GM18502 (cell line): ENCODE data around the gene FBXW4.

Experiments
- ATAC-seq: cut with Tn5 transposase; IDR thresholded peaks from one replicate; pipeline ENCODE4 v1.9.1; 2021; ENCODE audit warnings: mild to moderate bottlenecking; ENCODE audit not compliant: unreplicated experiment, poor library complexity

The FBXW4 gene, protein sequence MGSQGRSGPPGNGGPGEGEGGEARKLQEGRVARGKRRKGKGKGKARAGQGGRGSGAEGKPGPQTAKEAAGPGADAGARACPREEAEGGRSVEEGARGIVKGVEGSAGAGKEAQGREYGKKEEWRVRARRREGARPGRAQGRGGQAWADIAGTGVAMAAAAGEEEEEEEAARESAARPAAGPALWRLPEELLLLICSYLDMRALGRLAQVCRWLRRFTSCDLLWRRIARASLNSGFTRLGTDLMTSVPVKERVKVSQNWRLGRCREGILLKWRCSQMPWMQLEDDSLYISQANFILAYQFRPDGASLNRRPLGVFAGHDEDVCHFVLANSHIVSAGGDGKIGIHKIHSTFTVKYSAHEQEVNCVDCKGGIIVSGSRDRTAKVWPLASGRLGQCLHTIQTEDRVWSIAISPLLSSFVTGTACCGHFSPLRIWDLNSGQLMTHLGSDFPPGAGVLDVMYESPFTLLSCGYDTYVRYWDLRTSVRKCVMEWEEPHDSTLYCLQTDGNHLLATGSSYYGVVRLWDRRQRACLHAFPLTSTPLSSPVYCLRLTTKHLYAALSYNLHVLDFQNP

DNA sequence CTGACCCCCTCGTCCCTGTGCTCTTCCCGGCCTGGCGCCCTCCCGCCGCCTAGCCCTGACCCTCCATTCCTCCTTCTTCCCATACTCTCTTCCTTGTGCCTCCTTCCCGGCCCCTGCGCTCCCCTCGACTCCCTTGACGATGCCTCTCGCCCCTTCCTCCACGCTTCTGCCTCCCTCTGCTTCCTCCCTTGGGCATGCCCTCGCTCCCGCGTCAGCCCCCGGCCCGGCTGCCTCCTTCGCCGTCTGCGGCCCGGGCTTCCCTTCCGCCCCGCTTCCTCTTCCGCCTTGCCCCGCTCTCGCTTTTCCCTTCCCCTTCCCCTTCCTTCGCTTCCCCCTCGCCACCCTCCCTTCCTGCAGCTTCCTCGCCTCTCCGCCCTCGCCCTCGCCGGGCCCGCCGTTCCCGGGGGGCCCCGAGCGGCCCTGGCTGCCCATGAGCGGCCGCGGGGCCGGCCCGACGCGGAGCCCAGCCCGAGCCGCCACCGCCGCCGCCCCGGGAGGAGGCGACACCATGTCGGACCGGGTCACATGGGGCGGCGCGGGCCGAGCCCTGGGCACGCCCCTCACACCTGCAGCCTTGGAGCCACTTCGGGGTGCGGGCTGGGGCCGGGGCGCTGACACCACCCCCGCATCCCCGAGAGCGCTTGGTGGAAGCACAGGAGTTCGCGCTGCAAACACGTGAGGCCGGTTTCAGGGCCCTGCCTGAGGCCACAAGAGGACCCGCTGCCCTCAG is at the start of gene FBXW4:
Gene FBXW4, minus strand, starts transcription at position 497 of the 730 bp plus-strand sequence. Its CDS starts 65 bp downstream, at position 432.
- ATAC-seq: peak; percentile 63

DNA sequence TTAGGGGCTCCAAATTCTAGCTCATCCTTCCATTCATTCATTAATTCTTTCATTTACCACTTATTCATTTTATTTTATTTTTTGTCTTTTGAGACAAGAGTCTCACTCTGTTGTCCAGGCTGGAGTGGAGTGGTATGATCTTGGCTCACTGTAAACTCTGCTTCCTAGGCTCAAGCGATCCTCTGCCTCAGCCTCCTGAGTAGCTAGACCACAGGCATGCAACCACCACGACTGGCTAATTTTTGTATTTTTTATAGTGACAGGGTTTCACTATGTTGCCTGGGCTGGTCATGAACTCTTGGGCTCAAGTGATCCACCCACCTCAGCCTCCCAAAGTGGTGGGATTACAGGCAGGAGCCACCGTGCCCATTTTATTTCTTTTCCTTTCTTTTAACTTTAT is 49.3 kb upstream of the FBXW4 start:
- no peak for ATAC-seq

- no peak for ATAC-seq
Observed at GRCh38 chr10:101741938-101742337, 47.0 kb upstream of the FBXW4 start.

- ATAC-seq: no peak
Observed at GRCh38 chr10:101736666-101737065, 41.7 kb upstream of the FBXW4 start.

- no peak for ATAC-seq
Observed at GRCh38 chr10:101732096-101732495, 37.1 kb upstream of the FBXW4 start.

DNA sequence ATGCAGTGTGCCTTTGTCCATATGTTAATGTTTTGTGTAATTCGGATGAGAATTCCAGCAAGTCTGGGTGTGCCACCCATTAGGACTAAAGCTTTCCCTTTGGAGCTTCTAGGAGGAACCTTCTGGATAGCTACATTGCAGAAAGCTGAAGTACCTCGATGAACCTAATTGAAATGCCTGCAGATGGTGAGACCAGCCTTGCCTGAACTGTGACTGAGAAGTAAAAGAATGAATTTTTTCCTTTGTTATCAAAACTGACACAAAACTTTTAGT is 31.1 kb upstream of the FBXW4 start:
- no peak for ATAC-seq

- ATAC-seq: peak; percentile 47
Observed at GRCh38 chr10:101725296-101726114, 30.5 kb upstream of the FBXW4 start.

DNA sequence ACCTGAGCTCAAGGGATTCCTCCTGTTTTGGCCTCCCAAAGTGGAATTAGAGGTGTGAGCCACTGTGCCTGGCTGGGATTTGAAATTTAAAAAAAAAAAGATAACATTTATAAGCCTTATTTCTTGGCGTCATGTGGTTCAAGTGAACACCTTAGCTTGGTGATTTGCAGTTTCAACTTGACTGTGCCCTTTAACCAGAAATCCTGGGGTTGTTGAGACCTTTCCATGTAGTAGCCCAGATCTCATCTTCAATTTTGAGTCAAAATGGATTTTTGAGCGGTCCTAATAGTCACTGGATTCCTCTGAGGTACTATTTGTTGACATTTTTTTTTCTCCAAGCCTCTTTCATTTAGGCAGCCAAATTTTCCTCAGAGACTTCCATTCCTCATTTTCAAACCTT is 29.5 kb upstream of the FBXW4 start:
- ATAC-seq: no peak

DNA sequence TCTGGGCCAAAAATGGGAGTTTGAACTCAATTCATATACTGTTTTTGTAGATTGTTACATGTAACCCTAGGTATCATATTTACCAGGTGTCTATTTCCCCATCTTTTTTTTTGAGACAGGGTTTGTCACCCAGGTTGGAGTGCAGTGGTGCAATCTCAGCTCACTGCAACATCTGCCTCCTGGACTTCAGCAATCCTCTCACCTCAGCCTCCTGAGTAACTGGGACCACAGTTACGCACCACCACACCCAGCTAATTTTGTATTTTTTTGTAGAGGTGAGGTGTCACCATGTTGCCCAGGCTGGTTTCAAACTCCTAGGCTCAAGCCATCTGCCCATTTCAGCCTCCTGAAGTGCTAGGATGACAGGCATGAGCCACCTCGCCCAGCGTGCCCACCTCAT is 28.2 kb upstream of the FBXW4 start:
- no peak for ATAC-seq

DNA sequence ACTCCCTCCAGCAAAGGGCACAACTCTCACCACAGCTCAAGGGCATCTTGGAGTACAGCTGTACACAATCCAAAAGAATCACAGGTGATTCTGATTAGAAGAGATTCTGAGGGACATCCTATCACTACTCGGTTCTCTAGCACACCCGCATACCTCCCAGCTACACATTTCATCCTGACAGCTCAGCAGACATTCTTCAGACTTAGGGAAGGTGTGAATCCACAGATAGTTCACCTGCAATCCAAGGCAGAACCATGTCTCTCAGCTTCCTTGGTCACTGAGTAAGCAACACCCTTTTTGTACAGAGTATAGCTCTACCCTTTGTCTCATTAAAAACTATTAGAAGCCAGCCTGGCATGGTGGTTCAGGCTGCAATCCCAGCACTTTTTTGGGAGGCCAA is 26.8 kb upstream of the FBXW4 start:
- ATAC-seq: no peak

- no peak for ATAC-seq
Observed at GRCh38 chr10:101720606-101721230, 25.7 kb upstream of the FBXW4 start.

- no peak for ATAC-seq
Observed at GRCh38 chr10:101718690-101719275, 23.8 kb upstream of the FBXW4 start.

GRCh38 chr10:101716891-101717659 is 22.1 kb upstream of the FBXW4 start:
- ATAC-seq: no peak

- ATAC-seq: no peak
Observed at GRCh38 chr10:101712997-101713396, 18.0 kb upstream of the FBXW4 start.

- ATAC-seq: no peak
Observed at GRCh38 chr10:101710793-101711192, 15.8 kb upstream of the FBXW4 start.

DNA sequence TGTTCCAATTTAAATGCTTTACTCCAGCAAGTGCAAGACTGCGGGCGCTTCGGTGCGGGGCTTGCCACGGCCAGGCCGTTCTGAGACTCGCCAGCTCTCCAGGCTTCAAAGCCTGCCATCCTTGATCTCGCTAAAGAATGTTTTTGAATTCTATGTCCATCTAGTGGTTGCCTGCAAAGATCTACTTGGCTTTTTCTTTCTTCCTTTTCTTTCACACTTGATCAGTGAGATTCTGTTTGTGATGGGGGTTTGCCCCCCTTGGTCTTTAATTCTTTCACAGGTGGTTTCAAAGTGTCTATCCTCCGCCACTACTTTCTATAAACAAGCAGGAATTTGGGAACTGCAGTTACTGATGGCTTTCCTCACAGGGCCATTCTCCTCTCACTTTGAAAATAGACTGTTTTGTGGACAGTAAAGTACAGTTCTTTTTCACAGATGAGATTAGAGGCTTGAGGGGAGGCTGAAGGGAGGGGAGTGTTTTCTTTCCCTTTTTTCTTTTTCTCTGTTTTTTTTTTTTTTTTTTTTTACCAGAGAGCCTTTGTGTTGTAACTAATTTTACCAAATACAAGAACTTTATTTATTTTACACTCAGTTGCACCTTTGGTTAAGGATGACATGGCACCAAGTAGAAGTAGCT is 15.2 kb upstream of the FBXW4 start:
- no peak for ATAC-seq

DNA sequence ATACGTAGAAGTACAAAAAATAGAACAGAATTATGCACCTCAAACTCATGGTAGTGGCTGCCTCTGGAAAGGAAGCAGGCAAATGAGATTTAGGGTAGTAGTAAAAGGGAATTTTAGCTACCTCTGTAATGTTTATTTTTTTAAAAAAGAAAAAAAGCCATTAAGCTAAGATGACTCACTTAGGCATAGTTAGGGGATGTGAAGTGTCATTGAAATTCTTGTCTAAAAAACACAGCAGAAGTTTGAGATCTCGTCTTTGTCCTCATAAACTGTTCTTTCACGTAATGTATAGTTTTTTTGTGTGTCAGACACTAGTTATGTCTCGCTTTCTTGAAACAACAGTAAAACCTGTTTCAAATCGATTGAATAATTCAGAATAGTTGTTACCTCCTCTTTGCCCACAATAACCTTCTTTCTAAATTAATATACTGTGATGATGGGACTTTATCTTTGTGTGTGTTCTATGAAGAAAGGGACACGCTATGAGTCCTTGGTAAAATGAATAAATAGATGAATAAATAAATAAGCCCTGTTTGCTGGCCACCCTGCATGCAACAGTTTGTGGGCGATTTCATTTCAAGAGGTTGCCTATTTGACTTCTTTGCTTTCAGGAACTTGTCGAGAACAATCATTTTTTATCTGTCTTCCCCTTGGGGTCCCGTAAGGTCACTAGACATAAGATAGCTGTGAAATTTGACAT is 14.5 kb upstream of the FBXW4 start:
- no peak for ATAC-seq

GRCh38 chr10:101708870-101709269 is 13.9 kb upstream of the FBXW4 start:
- no peak for ATAC-seq
